ENCODE measurements around the gene GLT8D2. TPM values are rescaled to one million over a fixed set of nuclear protein-coding genes. Genes with fewer than 3 reads are reported as not detected.

GLT8D2 gene
- total RNA-seq, 2 experiments from 2014 or later = 0.40 to 0.41 TPM

DNA sequence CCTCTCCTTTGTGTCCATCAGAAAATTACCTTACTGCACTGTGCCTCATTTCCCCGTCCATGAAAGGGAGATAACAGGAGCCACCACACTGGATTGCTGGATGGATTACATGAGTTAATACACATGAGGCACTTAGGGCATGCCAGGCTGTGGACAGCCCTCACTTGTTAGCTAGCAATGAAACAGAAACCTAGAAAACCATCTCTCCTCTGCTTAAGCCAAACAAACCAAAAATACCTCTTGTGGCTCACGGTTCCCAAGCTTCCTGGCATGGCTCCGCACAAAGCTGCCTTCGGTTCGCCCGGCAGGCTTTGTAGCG, 13.7 kb upstream of the GLT8D2 start:
- CTCF ChIA-PET = interaction anchor here (0.6 to 1.8 kb wide), 9 partner anchors 9 to 180 kb away, joined by 3 to 10 read pairs (median 4); partner anchors contain the start of gene NFYB
- Mint-ChIP-seq H3K27ac (peak overlapping the region; percentile 83), H3K4me3 (peak overlapping the region; percentile 91), H3K4me1 (peaks cover 25% of the 10 kb centered on the region), H3K27me3 (peaks cover 23% of the 10 kb centered on the region), H3K36me3 (peaks cover 10% of the 10 kb centered on the region), H3K9me3 (ENCODE audit: low read depth) (no peaks in the 10 kb centered on the region)
- peak; percentile 35 for ATAC-seq
- no peak for DNase-seq

DNA sequence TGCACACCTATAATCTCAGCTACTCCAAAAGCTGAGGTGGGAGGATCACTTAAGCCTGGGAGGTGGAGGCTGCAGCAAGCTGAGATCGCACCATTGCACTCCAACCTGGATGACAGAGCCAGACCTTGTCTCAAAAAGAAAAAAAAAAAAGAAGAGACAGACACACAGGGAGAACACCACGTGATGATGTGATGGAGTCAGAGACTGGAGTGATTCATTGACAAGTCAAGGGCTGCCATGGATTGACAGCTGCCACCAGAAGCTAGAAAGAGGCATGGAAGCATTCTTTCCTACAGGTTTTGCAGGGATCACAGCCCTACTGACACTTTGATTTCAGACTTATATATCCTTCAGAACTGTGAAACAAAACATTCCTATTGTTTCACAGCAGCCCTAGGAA, 10.8 kb upstream of the GLT8D2 start:
- CTCF ChIA-PET = interaction anchor here (1.0 to 1.1 kb wide), 2 partner anchors 48 to 105 kb away, joined by 3 to 8 read pairs; no protein-coding TSS in a partner anchor
- peaks cover 16% of the 10 kb centered on the region for H3K4me1 Mint-ChIP-seq
- DNase-seq = no peak
- H3K27me3 Mint-ChIP-seq = peaks cover 39% of the 10 kb centered on the region
- no peaks in the 10 kb centered on the region for H3K9me3 Mint-ChIP-seq (ENCODE audit: low read depth)
- H3K36me3 Mint-ChIP-seq = no peaks in the 10 kb centered on the region
- no peak for ATAC-seq
- H3K27ac Mint-ChIP-seq = no peak overlapping the region
- no peak overlapping the region for H3K4me3 Mint-ChIP-seq

GRCh38 chr12:104059963-104060362, 10.0 kb upstream of the GLT8D2 start:
- CTCF ChIA-PET = interaction anchor here (1.0 to 4.8 kb wide), 2 partner anchors 49 to 104 kb away, joined by 3 to 55 read pairs; no protein-coding TSS in a partner anchor
- H3K27ac Mint-ChIP-seq = no peak overlapping the region

GRCh38 chr12:104058802-104059201, 8.8 kb upstream of the GLT8D2 start:
- Mint-ChIP-seq H3K36me3 (no peaks in the 10 kb centered on the region), H3K9me3 (ENCODE audit: low read depth) (no peaks in the 10 kb centered on the region), H3K27me3 (peaks cover 51% of the 10 kb centered on the region), H3K27ac (no peak overlapping the region), H3K4me1 (peaks cover 9% of the 10 kb centered on the region), H3K4me3 (no peak overlapping the region)
- DNase-seq (no peak), ATAC-seq (no peak)
- CTCF ChIA-PET = interaction anchor here (0.8 to 4.8 kb wide), 11 partner anchors 13 to 194 kb away, joined by 3 to 55 read pairs (median 4); no protein-coding TSS in a partner anchor

More at GRCh38 chr12:104059963-104060362, 10.0 kb upstream of the GLT8D2 start:
- no peak for DNase-seq
- Mint-ChIP-seq H3K4me1 (peaks cover 9% of the 10 kb centered on the region), H3K9me3 (ENCODE audit: low read depth) (no peaks in the 10 kb centered on the region), H3K36me3 (no peaks in the 10 kb centered on the region), H3K4me3 (no peak overlapping the region), H3K27me3 (peaks cover 42% of the 10 kb centered on the region)
- no peak for ATAC-seq

- DNase-seq (no peak), ATAC-seq (peak; percentile 49)
- Mint-ChIP-seq H3K4me3 (no peak overlapping the region), H3K4me1 (peaks cover 3% of the 10 kb centered on the region), H3K27ac (no peak overlapping the region), H3K36me3 (no peaks in the 10 kb centered on the region), H3K27me3 (peaks cover 58% of the 10 kb centered on the region), H3K9me3 (ENCODE audit: low read depth) (no peaks in the 10 kb centered on the region)
- CTCF ChIA-PET = interaction anchor here (0.6 to 4.8 kb wide), 14 partner anchors 11 to 193 kb away, joined by 3 to 55 read pairs (median 4); no protein-coding TSS in a partner anchor
Measured at GRCh38 chr12:104057771-104058197, 7.8 kb upstream of the GLT8D2 start.

GRCh38 chr12:104056419-104056972, 6.5 kb upstream of the GLT8D2 start:
- H3K36me3 Mint-ChIP-seq = no peaks in the 10 kb centered on the region
- H3K9me3 Mint-ChIP-seq (ENCODE audit: low read depth) = no peaks in the 10 kb centered on the region
- H3K27me3 Mint-ChIP-seq = peaks cover 62% of the 10 kb centered on the region
- H3K27ac Mint-ChIP-seq = no peak overlapping the region
- ATAC-seq (no peak), DNase-seq (no peak)
- peaks cover 3% of the 10 kb centered on the region for H3K4me1 Mint-ChIP-seq
- H3K4me3 Mint-ChIP-seq = no peak overlapping the region
- CTCF ChIA-PET = interaction anchor here (2.0 to 4.8 kb wide), 2 partner anchors 39 to 53 kb away, joined by 4 to 55 read pairs; no protein-coding TSS in a partner anchor

DNA sequence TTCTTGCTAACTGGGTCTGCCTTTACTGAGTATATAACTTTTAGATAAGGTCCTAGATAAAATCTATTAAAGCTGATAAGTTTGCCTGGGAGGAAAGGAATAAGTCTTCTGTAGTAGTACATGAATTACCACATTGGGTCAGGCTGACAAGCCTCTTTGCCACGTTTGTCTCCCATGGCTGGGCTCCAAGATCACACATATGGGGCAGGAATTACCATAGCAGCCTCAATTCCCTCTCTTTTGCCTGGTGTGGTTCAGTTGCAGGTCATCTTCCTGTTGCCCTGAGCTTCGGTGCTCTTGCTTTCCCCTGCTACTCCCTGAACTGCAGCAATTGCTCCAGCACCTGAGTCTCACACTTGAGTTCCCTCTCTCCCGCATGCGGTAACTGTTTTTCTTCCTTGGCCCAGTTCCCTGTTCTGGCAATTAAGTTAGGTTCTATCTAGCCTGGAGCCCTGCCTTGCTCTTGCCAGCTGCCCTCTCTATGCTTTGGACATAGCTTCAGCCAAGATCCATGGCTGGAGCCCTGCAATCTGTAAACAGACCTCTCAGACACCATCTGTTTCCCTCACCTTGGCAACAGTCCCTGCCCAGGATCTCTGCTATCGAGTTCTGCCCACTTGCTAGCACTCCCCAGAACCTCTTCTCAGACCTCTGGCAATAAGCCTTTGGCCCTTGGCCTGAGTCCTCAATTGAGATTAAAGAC, 5.8 kb upstream of the GLT8D2 start:
- H3K4me1 Mint-ChIP-seq = peaks cover 3% of the 10 kb centered on the region
- no peaks in the 10 kb centered on the region for H3K9me3 Mint-ChIP-seq (ENCODE audit: low read depth)
- H3K27ac Mint-ChIP-seq = no peak overlapping the region
- CTCF ChIA-PET = interaction anchor here (2.0 to 4.8 kb wide), 2 partner anchors 38 to 53 kb away, joined by 4 to 55 read pairs; no protein-coding TSS in a partner anchor
- H3K27me3 Mint-ChIP-seq = peaks cover 63% of the 10 kb centered on the region
- DNase-seq (no peak), ATAC-seq (no peak)
- H3K36me3 Mint-ChIP-seq = no peaks in the 10 kb centered on the region
- no peak overlapping the region for H3K4me3 Mint-ChIP-seq

DNA sequence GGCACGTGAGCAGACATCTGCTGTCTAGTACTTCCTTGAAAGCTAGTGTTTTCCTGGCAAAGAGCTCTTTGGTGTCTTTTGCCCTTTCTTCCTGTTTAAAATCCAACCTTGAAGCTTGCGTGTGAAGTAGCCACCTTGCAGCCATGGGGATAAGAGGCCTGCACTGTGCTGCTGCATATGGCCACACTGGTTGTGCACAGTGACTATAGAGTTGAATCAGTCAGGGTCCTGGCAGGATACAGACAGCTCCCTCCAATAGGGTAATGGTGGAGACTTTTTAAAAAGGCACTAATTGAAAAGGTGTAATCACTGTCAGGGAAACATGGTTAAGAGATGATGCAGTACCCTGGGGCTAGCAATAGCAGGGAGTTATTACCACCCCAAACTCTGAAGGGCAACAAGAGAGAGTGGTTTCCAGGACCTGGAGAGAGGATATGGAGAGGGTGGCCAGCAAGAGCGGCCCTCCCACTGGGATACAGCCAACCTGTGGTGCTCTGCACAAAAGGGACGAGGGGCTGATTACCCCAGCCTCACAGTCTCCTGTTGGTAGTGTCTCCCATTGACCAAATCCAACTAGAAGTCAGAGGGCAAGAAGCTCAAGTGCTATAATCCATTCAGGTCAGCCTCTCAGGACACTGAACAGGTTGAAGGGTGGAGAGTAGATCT, 4.8 kb upstream of the GLT8D2 start:
- ATAC-seq (no peak), DNase-seq (no peak)
- H3K9me3 Mint-ChIP-seq (ENCODE audit: low read depth) = no peaks in the 10 kb centered on the region
- H3K27ac Mint-ChIP-seq = no peak overlapping the region
- H3K4me3 Mint-ChIP-seq = no peak overlapping the region
- H3K36me3 Mint-ChIP-seq = no peaks in the 10 kb centered on the region
- peaks cover 63% of the 10 kb centered on the region for H3K27me3 Mint-ChIP-seq
- CTCF ChIA-PET = interaction anchor here (0.8 to 4.8 kb wide), 2 partner anchors 54 kb away, joined by 3 to 55 read pairs; no protein-coding TSS in a partner anchor
- H3K4me1 Mint-ChIP-seq = peaks cover 5% of the 10 kb centered on the region

DNA sequence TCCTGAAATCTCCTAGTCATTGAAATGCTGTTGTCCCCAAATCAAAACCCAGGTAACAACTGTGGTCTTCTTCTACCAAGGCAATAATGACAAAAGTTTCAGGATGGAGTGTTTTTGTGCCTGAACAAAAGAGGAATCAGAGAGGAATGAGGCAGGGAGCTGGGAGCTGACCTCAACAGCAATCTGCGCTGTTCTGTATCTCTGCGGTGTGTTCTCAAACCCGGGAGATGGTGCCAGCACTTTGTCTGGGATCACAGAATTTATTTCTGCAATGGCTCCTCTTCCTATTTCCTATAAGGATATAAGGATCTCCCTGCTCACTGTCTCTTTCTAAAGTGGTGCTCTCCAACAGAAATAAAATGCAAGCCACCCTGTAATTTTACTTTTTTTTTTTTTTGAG, 449 bp upstream of the GLT8D2 start:
- no peak overlapping the region for H3K27ac Mint-ChIP-seq
- no peak for DNase-seq
- no peak overlapping the region for H3K4me3 Mint-ChIP-seq
- peaks cover 12% of the 10 kb centered on the region for H3K4me1 Mint-ChIP-seq
- peaks cover 55% of the 10 kb centered on the region for H3K27me3 Mint-ChIP-seq
- no peaks in the 10 kb centered on the region for H3K36me3 Mint-ChIP-seq
- no peak for ATAC-seq
- H3K9me3 Mint-ChIP-seq (ENCODE audit: low read depth) = no peaks in the 10 kb centered on the region
- CTCF ChIA-PET = interaction anchor here (0.7 kb wide), 2 partner anchors 173 to 506 kb away, joined by 3 read pairs; no protein-coding TSS in a partner anchor

DNA sequence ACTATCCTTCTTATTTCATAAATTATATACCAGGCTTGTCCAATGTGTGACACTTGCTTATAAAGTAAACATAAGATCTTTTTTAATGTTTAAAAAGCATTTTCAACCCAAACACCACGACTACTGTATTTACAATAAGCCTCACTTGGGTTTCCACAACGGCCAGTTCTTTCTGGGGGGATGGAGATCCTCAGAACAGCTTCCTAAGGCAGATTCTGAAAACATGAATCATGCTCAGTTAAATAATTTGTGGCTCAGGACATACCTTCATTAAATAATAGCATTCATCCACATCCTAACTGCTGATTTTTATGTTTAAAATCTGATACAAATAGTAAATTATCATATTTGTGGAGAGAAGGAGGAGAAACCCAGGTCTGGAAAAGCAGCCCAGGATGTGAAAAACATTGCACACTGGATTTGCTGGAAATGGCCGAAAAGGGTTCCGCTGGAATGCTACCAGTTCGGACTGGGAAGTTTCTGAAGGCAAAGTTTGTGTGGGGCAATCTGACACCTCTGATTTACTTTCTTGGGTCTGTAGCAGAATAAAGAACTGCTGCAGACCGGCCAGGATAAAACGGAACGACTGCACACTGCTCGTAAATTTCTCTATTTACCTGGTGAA, 597 bp downstream of the GLT8D2 start:
- no peaks in the 10 kb centered on the region for H3K9me3 Mint-ChIP-seq (ENCODE audit: low read depth)
- no peak overlapping the region for H3K4me3 Mint-ChIP-seq
- no peak for ATAC-seq
- H3K36me3 Mint-ChIP-seq = no peaks in the 10 kb centered on the region
- peaks cover 49% of the 10 kb centered on the region for H3K27me3 Mint-ChIP-seq
- H3K27ac Mint-ChIP-seq = no peak overlapping the region
- H3K4me1 Mint-ChIP-seq = peaks cover 21% of the 10 kb centered on the region
- no peak for DNase-seq
- CTCF ChIA-PET = no interaction called here

GRCh38 chr12:104048811-104049210, 1.2 kb downstream of the GLT8D2 start:
- CTCF ChIA-PET = no interaction called here
- Mint-ChIP-seq H3K27ac (no peak overlapping the region), H3K9me3 (ENCODE audit: low read depth) (no peaks in the 10 kb centered on the region), H3K27me3 (peaks cover 44% of the 10 kb centered on the region), H3K4me1 (peaks cover 21% of the 10 kb centered on the region), H3K36me3 (no peaks in the 10 kb centered on the region), H3K4me3 (no peak overlapping the region)
- ATAC-seq (no peak), DNase-seq (no peak)

- Mint-ChIP-seq H3K27ac (no peak overlapping the region), H3K27me3 (peaks cover 42% of the 10 kb centered on the region), H3K36me3 (no peaks in the 10 kb centered on the region), H3K4me1 (peaks cover 21% of the 10 kb centered on the region), H3K9me3 (ENCODE audit: low read depth) (no peaks in the 10 kb centered on the region), H3K4me3 (no peak overlapping the region)
- DNase-seq (no peak), ATAC-seq (no peak)
- CTCF ChIA-PET = no interaction called here
Measured at GRCh38 chr12:104048162-104048561, 1.8 kb downstream of the GLT8D2 start.

GRCh38 chr12:104046306-104046705, 3.7 kb downstream of the GLT8D2 start:
- H3K27ac Mint-ChIP-seq = no peak overlapping the region
- ATAC-seq (no peak), DNase-seq (no peak)
- no peak overlapping the region for H3K4me3 Mint-ChIP-seq
- no peaks in the 10 kb centered on the region for H3K36me3 Mint-ChIP-seq
- H3K4me1 Mint-ChIP-seq = peaks cover 21% of the 10 kb centered on the region
- CTCF ChIA-PET = interaction anchor here (1.4 kb wide), 2 partner anchors 12 to 17 kb away, joined by 4 to 6 read pairs; no protein-coding TSS in a partner anchor
- no peaks in the 10 kb centered on the region for H3K9me3 Mint-ChIP-seq (ENCODE audit: low read depth)
- peaks cover 37% of the 10 kb centered on the region for H3K27me3 Mint-ChIP-seq
